K562 (cell line): ENCODE results near the gene NR4A2. TPM values are rescaled to one million over a fixed set of nuclear protein-coding genes. Genes with fewer than 3 reads are reported as not detected.

Experiments used
- AFF1 ChIP-seq, 2 experiments: fragments of 450-650 bp; IDR thresholded peaks; 2 replicates each; pipeline ENCODE4 v1.6.1; 2018; ENCODE audit warnings: mild to moderate bottlenecking in 2 of 2, low read depth in 1 of 2; ENCODE audit not compliant: partially characterized antibody in 2 of 2
- CCAR2 ChIP-seq: fragments of 200-400 bp; formaldehyde crosslinking; IDR thresholded peaks from 2 replicates; pipeline ENCODE4 v1.6.1; 2017; ENCODE audit warnings: mild to moderate bottlenecking, low read depth, low read length
- CCNT2 ChIP-seq: IDR thresholded peaks from 2 replicates; pipeline ENCODE4 v1.6.1; 2011; ENCODE audit warnings: borderline replicate concordance, low read depth, mild to moderate bottlenecking, moderate library complexity, mixed read lengths, low read length; ENCODE audit not compliant: insufficient read length; ENCODE audit errors: extremely low read depth
- CGGBP1 ChIP-seq: fragments of 250-450 bp; sonication (Bioruptor Pico); IDR thresholded peaks from 2 replicates; pipeline ENCODE4 v1.9.0; 2021; ENCODE audit warnings: mild to moderate bottlenecking
- EGR1 ChIP-seq: fragments of 450-650 bp; conservative IDR thresholded peaks from 2 replicates; pipeline ENCODE4 v1.6.1; 2017; ENCODE audit warnings: mild to moderate bottlenecking
- FIP1L1 ChIP-seq: fragments of 200-400 bp; formaldehyde crosslinking; IDR thresholded peaks from 2 replicates; pipeline ENCODE4 v1.6.1; 2018; ENCODE audit warnings: mild to moderate bottlenecking, low read depth, low read length; ENCODE audit not compliant: poor library complexity, severe bottlenecking
- FOXK1 ChIP-seq: sonication (generic); formaldehyde crosslinking; IDR thresholded peaks from 2 replicates; pipeline ENCODE4 v1.8.0; 2022; ENCODE audit warnings: missing genetic modification reagents, mild to moderate bottlenecking, borderline replicate concordance
- ILK ChIP-seq: fragments of 450-650 bp; IDR thresholded peaks from 2 replicates; pipeline ENCODE4 v1.6.1; 2016; ENCODE audit warnings: missing genetic modification characterization, low read depth, mild to moderate bottlenecking, missing compliant biosample characterization, moderate library complexity, borderline replicate concordance
- KLF10 ChIP-seq: fragments of 250-450 bp; sonication (Bioruptor Pico); IDR thresholded peaks from 2 replicates; pipeline ENCODE4 v1.6.1; 2021; ENCODE audit warnings: matching md5 sums
- LARP7 ChIP-seq: fragments of 450-650 bp; IDR thresholded peaks from 2 replicates; pipeline ENCODE4 v1.6.1; 2016
- MLX ChIP-seq, 2 experiments: fragments of 450-650 bp in 1 of 2; sonication (generic) in 1 of 2; formaldehyde crosslinking; conservative IDR thresholded peaks; 2 replicates each; pipeline versions ENCODE4 v1.4.0 to v1.8.1; 2020 to 2022; ENCODE audit warnings: mild to moderate bottlenecking in 1 of 2, missing genetic modification reagents in 1 of 2
- PHF20 ChIP-seq: fragments of 450-650 bp; IDR thresholded peaks from 2 replicates; pipeline ENCODE4 v1.6.1; 2018; ENCODE audit not compliant: partially characterized antibody
- RBBP5 ChIP-seq: fragments of 200-600 bp; sonication (generic); IDR thresholded peaks from 2 replicates; pipeline ENCODE4 v1.6.1; 2012; ENCODE audit warnings: borderline replicate concordance, mild to moderate bottlenecking, low read length, control low read depth, inconsistent platforms; ENCODE audit not compliant: insufficient read depth, poor library complexity, severe bottlenecking
- ZNF134 ChIP-seq: fragments of 250-450 bp; sonication (Bioruptor Pico); conservative IDR thresholded peaks from 2 replicates; pipeline ENCODE4 v1.4.0; 2020
- ZNF143 ChIP-seq: sonication (generic); formaldehyde crosslinking; IDR thresholded peaks from 2 replicates; pipeline ENCODE4 v1.9.0; 2022; ENCODE audit warnings: mild to moderate bottlenecking, missing genetic modification reagents
- ZNF217 ChIP-seq: sonication (generic); formaldehyde crosslinking; IDR thresholded peaks from 2 replicates; pipeline ENCODE4 v1.8.0; 2022; ENCODE audit warnings: mild to moderate bottlenecking, missing genetic modification reagents
- ZNF354B ChIP-seq: fragments of 250-450 bp; sonication (Bioruptor Pico); IDR thresholded peaks from 2 replicates; pipeline ENCODE4 v1.4.0; 2020
- ZNF764 ChIP-seq: fragments of 250-450 bp; sonication (Bioruptor Pico); IDR thresholded peaks from 2 replicates; pipeline ENCODE4 v1.4.0; 2020; ENCODE audit warnings: low read depth, mild to moderate bottlenecking, moderate library complexity
- polyA plus RNA-seq, 8 experiments: library from polyadenylated mRNA; depleted of rRNA in 4 of 8; stranded (reverse) in 5 of 8; unstranded in 3 of 8; fragments of >200 nt; fragmentation: Nextera tagmentation in 2 of 8; fragmentation: Illumina TruSeq in 1 of 8; extraction: Ambion mirVana in 2 of 8; extraction: Trizol in 1 of 8; gene quantifications; 2 replicates each; pipeline versions ENCODE4 v1.2.1 to v1.2.3, GENCODE V29; 2011 to 2014; ENCODE audit warnings: inconsistent platforms in 1 of 8, missing spikeins in 1 of 8
- total RNA-seq, 7 experiments: library from RNA; depleted of rRNA in 6 of 7; stranded (reverse); fragments of >200 nt in 6 of 7; fragmentation: Illumina TruSeq in 2 of 7; extraction: Trizol in 2 of 7; gene quantifications; 2 replicates each; pipeline versions ENCODE4 v1.2.1 to v1.2.3, GENCODE V29; 2011 to 2021; ENCODE audit warnings: low replicate concordance in 1 of 7
- TF ChIP-seq, protein P1 (sequence below): fragments of 250-450 bp; sonication (Bioruptor Pico); IDR thresholded peaks from 2 replicates; pipeline ENCODE4 v1.4.0; 2020; ENCODE audit warnings: mild to moderate bottlenecking
- TF ChIP-seq, protein P2 (sequence below): fragments of 250-450 bp; sonication (Bioruptor Pico); IDR thresholded peaks from 2 replicates; pipeline ENCODE4 v1.5.0; 2021

Gene NR4A2
- total and polyA plus RNA-seq, 9 of the 15 experiments (the other 6 are each of a cell fraction or from before 2014, with no cell fraction given): 0.94 to 5.1 (median 1.3) TPM

DNA sequence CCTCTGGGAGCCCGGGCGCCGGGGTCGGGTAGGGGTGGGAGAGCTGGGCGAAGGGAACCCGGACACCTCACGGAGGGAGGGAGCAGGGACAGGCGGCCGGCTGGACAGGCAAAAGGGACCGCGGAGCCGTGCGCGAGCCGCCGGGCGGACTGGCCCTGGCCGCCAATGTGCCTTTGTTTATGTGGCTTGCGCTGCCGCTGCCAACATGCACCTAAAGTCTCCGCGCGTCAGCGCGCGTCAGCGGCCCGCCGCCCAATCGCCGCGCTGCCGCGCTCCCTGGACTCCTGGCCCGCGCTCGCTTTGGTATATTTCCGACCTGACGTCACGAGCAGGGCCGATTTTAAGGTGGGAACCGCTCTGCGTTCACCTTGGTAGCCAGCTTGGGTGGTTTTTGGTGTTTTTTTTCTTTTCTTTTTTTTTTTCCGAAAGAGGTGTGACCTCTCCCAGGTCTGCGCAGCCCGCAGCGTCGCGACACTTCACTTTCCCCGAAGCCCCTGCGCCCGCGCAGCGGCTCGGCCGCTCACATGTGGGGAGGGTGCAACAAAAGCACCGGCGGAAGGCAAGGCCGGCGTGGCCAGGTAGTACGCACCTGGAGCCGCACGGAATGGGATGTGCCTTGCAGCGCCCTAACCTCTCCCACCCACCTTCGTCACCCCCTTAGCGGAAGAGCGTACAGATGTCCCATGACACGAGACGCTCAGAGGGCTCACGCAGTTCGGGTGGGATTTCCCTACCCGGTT is at the start of gene NR4A2 (continued):
- 0 out of 4 replicates have a peak, but pooled peaks of 1 of the 2 experiments have one; percentile 54 for TF ChIP-seq MLX (CRISPR knock-in tag; conservative IDR thresholded peaks at IDR 0.05)
- TF ChIP-seq AFF1 (IDR thresholded peaks at IDR 0.05; ENCODE audit: low read depth in 1 of 2, partially characterized antibody in 2 of 2): no peak
- no peak for TF ChIP-seq CCAR2
- TF ChIP-seq CGGBP1 (CRISPR knock-in tag): 0 out of 2 replicates have a peak, but pooled peaks have one; percentile 29
- no peak for TF ChIP-seq LARP7
- TF ChIP-seq, protein P1, sequence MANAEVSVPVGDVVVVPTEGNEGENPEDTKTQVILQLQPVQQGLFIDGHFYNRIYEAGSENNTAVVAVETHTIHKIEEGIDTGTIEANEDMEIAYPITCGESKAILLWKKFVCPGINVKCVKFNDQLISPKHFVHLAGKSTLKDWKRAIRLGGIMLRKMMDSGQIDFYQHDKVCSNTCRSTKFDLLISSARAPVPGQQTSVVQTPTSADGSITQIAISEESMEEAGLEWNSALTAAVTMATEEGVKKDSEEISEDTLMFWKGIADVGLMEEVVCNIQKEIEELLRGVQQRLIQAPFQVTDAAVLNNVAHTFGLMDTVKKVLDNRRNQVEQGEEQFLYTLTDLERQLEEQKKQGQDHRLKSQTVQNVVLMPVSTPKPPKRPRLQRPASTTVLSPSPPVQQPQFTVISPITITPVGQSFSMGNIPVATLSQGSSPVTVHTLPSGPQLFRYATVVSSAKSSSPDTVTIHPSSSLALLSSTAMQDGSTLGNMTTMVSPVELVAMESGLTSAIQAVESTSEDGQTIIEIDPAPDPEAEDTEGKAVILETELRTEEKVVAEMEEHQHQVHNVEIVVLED (CRISPR knock-in tag): no peak
- no peak for TF ChIP-seq ZNF217 (CRISPR knock-in tag)
- no peak; the same call in 1 of the 2 replicates for TF ChIP-seq ZNF143 (CRISPR knock-in tag)
- TF ChIP-seq RBBP5: peak; percentile 62
- TF ChIP-seq, protein P2, sequence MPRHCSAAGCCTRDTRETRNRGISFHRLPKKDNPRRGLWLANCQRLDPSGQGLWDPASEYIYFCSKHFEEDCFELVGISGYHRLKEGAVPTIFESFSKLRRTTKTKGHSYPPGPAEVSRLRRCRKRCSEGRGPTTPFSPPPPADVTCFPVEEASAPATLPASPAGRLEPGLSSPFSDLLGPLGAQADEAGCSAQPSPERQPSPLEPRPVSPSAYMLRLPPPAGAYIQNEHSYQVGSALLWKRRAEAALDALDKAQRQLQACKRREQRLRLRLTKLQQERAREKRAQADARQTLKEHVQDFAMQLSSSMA (CRISPR knock-in tag): 0 out of 2 replicates have a peak, but pooled peaks have one; percentile 19
- no peak for TF ChIP-seq ZNF354B (CRISPR knock-in tag)
- no peak for TF ChIP-seq ILK (tag)
- peak; percentile 98 for TF ChIP-seq FOXK1
- TF ChIP-seq CCNT2: peak; percentile 95
- TF ChIP-seq KLF10: no peak
- TF ChIP-seq EGR1: no peak; the same call in none of the 2 replicates
- TF ChIP-seq FIP1L1: peak; percentile 57
- no peak for TF ChIP-seq ZNF134 (CRISPR knock-in tag)
- TF ChIP-seq ZNF764: 0 out of 2 replicates have a peak, but pooled peaks have one; percentile 27
- no peak for TF ChIP-seq PHF20
